Measurements from ENCODE around the gene ADGB. TPM values are rescaled to one million over a fixed set of nuclear protein-coding genes. Genes with fewer than 3 reads are reported as not detected.

The ADGB gene
- total and polyA plus RNA-seq, 9 of the 15 experiments (the other 6 are each of a cell fraction or from before 2014, with no cell fraction given): not detected

DNA sequence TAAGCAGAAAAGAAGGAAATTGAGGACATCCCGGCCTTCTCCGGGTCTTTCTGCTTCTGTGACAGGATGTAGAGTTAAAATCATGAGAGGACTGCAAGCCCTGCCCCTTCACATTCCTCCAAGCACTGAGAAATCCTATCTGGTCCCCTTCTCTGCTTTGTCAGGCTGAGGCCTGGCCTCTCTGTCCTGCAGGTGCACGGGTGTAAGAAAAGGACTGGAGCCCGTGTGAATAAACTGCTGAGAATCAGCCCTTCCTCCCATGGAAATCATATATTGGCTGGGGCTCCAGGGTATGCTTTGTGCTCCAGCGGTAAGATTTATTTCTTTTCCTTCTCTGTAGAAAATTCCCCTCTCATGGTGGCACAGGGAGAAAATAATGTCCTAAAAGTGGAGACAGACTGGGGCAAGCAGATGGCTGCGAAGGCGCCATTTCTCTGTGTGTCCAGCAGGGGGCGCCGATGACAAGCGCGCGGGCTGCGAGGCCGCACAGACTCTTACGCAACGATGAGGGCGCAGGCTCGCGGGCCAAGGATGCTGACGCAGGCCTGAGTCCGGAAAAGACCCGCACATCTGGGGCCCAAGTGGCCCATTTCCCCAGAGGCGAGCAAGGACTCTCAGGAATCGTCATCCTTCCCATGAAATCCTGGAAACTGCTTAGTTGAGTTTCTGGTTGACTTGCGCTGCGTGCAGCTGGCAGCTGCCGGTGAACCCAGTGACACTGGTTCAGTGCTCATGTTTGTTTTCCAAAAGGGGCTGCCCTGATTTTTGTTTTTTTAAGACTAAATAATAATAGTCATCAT is 258.6 kb downstream of the ADGB start (continued):
- TF ChIP-seq CXXC5 (CRISPR knock-in tag; IDR thresholded peaks at IDR 0.05) (peak; percentile 98), SNAPC5 (CRISPR knock-in tag; IDR thresholded peaks at IDR 0.05) (no peak), ZEB2 (IDR thresholded peaks at IDR 0.05) (no peak), FOXM1 (IDR thresholded peaks at IDR 0.05; ENCODE audit: low read depth) (no peak), FOXM1 (CRISPR knock-in tag; IDR thresholded peaks at IDR 0.05; ENCODE audit: low read depth) (no peak), CBX5 (IDR thresholded peaks at IDR 0.05; ENCODE audit: borderline replicate concordance, low read depth) (peak; percentile 58; the same call in 1 of the 2 replicates), TGIF2 (CRISPR knock-in tag; IDR thresholded peaks at IDR 0.05) (no peak), RBM15 (IDR thresholded peaks at IDR 0.05; ENCODE audit: insufficient read depth, low read length) (no peak), L3MBTL2 (IDR thresholded peaks at IDR 0.05) (peak; percentile 79), DLX4 (CRISPR knock-in tag; IDR thresholded peaks at IDR 0.05) (no peak), NONO (IDR thresholded peaks at IDR 0.05; ENCODE audit: low read depth in 2 of 2, low read length in 1 of 2) (peak in 1 of 2 experiments; percentile 92; a peak in 1 of 4 replicates), ZNF408 (CRISPR knock-in tag; IDR thresholded peaks at IDR 0.05; ENCODE audit: low read depth) (no peak)
- TF ChIP-seq, protein P1, sequence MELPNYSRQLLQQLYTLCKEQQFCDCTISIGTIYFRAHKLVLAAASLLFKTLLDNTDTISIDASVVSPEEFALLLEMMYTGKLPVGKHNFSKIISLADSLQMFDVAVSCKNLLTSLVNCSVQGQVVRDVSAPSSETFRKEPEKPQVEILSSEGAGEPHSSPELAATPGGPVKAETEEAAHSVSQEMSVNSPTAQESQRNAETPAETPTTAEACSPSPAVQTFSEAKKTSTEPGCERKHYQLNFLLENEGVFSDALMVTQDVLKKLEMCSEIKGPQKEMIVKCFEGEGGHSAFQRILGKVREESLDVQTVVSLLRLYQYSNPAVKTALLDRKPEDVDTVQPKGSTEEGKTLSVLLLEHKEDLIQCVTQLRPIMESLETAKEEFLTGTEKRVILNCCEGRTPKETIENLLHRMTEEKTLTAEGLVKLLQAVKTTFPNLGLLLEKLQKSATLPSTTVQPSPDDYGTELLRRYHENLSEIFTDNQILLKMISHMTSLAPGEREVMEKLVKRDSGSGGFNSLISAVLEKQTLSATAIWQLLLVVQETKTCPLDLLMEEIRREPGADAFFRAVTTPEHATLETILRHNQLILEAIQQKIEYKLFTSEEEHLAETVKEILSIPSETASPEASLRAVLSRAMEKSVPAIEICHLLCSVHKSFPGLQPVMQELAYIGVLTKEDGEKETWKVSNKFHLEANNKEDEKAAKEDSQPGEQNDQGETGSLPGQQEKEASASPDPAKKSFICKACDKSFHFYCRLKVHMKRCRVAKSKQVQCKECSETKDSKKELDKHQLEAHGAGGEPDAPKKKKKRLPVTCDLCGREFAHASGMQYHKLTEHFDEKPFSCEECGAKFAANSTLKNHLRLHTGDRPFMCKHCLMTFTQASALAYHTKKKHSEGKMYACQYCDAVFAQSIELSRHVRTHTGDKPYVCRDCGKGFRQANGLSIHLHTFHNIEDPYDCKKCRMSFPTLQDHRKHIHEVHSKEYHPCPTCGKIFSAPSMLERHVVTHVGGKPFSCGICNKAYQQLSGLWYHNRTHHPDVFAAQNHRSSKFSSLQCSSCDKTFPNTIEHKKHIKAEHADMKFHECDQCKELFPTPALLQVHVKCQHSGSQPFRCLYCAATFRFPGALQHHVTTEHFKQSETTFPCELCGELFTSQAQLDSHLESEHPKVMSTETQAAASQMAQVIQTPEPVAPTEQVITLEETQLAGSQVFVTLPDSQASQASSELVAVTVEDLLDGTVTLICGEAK (IDR thresholded peaks at IDR 0.05): no peak; the same call in 1 of the 2 replicates
- TF ChIP-seq, protein P1 (CRISPR knock-in tag; IDR thresholded peaks at IDR 0.05): no peak
- TF ChIP-seq, protein P2, sequence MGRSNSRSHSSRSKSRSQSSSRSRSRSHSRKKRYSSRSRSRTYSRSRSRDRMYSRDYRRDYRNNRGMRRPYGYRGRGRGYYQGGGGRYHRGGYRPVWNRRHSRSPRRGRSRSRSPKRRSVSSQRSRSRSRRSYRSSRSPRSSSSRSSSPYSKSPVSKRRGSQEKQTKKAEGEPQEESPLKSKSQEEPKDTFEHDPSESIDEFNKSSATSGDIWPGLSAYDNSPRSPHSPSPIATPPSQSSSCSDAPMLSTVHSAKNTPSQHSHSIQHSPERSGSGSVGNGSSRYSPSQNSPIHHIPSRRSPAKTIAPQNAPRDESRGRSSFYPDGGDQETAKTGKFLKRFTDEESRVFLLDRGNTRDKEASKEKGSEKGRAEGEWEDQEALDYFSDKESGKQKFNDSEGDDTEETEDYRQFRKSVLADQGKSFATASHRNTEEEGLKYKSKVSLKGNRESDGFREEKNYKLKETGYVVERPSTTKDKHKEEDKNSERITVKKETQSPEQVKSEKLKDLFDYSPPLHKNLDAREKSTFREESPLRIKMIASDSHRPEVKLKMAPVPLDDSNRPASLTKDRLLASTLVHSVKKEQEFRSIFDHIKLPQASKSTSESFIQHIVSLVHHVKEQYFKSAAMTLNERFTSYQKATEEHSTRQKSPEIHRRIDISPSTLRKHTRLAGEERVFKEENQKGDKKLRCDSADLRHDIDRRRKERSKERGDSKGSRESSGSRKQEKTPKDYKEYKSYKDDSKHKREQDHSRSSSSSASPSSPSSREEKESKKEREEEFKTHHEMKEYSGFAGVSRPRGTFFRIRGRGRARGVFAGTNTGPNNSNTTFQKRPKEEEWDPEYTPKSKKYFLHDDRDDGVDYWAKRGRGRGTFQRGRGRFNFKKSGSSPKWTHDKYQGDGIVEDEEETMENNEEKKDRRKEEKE (IDR thresholded peaks at IDR 0.05; ENCODE audit: borderline replicate concordance in 1 of 2, control insufficient read depth in 1 of 2, low read depth in 2 of 2, low read length in 1 of 2): no peak
